ENCODE measurements around the gene TMEM82.
A peak's percentile ranks its signal among the peaks of the same experiment; 100 is the strongest.

TMEM82 gene

DNA sequence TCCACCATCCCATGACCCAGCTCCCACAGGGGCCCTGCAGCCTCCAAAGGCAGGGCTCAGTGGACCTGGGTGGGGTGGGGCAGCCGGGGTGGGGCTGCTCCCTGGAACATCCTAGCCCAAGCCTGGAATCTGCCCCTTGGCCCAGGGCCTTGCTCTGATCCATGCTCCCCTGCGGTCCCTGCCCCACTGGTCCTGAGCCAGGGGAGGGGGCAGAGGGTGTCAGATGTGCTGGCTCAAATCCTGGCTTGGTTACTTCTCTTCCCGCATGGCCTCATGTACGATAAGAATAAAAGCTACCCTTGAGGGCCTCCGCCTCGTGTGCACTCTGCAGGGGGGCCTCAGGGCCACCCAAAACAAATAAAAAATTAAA lies 5.4 kb upstream of the TMEM82 start:
- no peak for DNase-seq

- DNase-seq = no peak
Observed at GRCh38 chr1:15737324-15738319, 4.7 kb upstream of the TMEM82 start.

GRCh38 chr1:15738416-15739113 lies 3.7 kb upstream of the TMEM82 start:
- DNase-seq = no peak

DNA sequence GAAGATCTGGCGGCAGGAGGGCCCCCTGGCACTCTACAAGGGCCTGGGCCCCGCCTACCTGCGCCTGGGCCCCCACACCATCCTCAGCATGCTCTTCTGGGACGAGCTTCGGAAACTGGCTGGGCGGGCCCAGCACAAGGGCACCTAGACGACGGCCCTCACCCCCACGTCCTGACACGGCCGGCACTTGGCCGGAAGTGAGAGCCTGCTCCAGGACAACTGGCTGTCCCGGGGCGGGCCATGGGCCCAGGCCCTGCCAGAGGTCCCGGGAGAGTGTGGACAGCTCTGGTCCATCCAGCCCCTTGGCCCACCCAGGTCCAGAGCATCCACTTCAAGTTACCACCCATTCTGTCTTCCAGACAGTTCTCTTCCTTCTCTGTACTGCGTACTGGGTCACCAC lies 3.0 kb upstream of the TMEM82 start:
- DNase-seq = no peak

- no peak for DNase-seq
Observed at GRCh38 chr1:15739745-15740144, 2.6 kb upstream of the TMEM82 start.

- peak; percentile 78 for DNase-seq
Observed at GRCh38 chr1:15740924-15741850, 1.1 kb upstream of the TMEM82 start.

DNA sequence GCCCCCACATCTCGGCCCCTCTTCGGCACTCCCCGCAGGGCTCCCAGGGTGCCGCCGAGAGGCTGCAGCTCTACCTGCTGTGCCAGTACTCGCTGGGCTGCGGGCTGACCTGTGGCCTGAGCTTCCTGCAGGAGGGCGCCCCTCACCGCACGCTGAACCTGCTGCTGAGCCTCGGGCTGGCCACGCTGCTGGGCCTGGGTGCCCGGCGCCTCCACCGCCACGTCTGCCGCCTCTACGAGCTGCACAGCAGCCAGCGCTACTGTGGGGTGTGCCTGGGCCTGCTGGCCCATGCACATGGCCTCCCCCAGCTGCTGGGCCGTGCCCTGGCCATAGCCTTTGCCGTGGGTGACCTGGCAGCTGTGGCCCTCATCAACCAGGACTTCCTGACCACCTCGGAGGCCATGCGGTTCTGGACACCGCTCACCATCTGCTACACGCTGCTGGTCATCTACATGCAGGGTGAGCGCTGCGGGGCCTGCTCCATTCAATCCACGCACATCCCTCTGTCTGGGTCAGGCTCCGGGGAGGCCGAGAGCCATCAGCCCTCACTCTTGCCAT lies 1.9 kb downstream of the TMEM82 start:
- DNase-seq = no peak

DNA sequence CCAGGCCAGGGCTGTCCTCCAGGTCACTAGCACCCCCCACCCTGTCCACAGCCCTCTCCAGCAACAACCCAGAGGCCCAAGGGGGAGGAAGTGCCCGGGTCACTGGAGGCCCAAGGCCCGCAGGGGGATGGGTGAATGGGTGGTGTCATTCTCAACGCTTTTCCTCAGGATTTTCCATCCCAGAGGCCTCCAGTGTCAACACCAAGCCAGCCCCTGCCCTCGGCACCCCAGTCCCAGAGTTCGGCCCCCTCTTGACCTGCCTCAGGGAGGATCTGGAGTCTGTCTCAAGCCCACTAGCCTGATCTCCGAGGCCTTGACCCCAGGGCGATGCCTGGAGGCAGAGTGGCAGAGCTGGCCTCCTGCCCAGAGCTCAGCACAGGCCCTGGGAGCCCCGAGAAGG lies 5.1 kb downstream of the TMEM82 start:
- DNase-seq = no peak

- DNase-seq = no peak
Observed at GRCh38 chr1:15748264-15748663, 6.0 kb downstream of the TMEM82 start.

DNA sequence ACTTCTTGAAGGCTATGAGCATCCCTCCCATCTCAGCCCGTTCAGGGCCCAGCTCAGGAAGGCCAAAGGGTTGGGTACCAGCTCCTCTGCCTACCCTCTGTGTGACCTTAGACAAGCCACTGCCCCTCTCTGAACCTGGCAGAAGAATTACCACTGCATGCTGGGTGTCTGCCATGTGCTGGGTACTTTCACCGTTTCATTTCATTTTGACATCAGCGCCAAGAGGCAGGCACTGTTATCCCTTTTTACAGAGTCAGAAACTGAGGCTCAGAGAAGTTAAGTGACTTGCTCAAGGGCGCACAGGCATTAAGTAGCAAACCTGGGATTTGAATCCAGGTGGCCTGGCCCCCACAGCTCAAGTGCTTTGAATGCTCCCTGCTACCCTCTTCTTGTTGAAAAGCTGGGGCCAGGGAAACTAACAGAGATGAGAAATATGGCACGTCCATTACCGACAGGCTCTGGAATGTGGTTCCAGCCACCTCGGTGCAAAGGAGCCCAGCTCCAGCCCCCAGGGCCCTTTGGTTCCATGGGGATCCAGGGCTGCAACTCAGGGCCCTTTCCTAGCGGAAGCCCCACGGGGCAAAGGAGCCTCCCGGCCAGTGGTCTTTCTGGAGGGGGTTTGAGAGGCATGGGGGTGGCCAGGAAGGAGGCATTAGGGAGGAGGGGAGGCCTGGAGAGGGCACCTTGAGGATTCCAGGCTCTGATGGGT lies 6.5 kb downstream of the TMEM82 start:
- no peak for DNase-seq

DNA sequence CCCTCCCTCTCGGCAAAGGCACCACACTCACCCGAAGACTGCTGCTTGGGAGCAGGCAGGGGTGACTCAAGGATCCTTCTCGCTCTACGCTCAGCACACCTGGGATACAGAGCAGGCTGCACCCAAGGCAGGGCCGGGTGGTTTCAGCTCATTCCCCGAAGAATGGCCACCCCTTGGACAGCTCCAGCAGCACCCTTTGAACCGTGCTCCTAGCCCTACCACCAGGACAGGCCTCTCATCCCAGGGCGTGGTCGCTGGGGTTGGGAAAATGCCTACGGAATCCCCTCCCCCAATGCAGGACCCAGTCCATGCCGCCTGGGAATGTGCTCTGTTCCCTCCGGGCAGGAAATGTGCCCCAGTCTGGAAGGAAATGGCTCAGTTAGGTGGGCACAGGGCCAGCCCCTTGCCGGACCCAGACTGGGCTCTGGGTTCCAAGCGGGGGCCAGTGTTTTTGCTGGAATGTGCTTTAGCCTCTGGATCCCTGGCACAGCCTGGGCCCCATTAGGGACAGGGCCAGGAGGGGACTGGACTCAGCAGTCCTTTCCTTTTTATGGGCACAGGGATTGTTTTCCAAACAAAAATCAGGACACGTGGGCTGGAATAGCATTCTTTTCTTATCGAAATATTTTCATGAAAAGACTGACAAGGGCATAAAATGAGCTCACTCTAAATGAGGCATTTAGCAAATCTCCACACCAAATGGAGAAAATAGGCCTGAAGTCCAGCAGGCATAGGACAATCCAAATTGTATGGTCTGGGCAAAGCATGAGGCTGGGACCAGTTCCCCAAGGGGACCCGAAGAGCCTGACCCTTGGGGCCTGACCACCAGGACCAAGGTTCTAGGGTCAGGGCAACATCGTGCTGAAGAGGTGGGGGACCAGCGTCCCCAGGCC lies 7.3 kb downstream of the TMEM82 start:
- DNase-seq = no peak

DNA sequence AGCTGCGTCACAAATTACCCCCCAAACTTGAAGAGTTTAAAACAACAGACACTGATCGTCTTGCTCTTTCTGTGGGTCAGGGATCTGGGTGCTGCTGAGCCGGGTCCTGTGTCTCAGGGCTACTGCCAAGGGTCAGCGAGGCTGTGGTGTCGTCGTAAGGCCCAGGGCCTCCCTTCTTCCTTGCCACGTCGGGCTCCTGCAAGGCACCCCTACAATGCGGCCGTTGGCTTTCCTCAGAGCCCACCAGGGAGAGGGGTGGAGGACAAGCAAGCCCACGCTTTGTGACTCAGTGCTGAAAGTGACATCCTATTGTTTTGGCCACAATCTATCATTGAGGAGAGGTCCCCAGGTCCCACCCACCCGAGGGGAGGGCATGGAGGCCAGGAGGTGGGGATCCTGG lies 8.6 kb downstream of the TMEM82 start:
- no peak for DNase-seq

- DNase-seq = no peak
Observed at GRCh38 chr1:15751717-15752116, 9.4 kb downstream of the TMEM82 start.

- DNase-seq = no peak
Observed at GRCh38 chr1:15753776-15754175, 11.5 kb downstream of the TMEM82 start.

GRCh38 chr1:15755021-15755645 lies 12.8 kb downstream of the TMEM82 start:
- no peak for DNase-seq

GRCh38 chr1:15755646-15756040 lies 13.3 kb downstream of the TMEM82 start:
- no peak for DNase-seq

- DNase-seq = peak; percentile 64
Observed at GRCh38 chr1:15756143-15757015, 14.1 kb downstream of the TMEM82 start.

GRCh38 chr1:15757016-15757543 lies 14.8 kb downstream of the TMEM82 start:
- no peak for DNase-seq
